Measurements from ENCODE around the gene P3H1. TPM values are rescaled to one million over a fixed set of nuclear protein-coding genes. Genes with fewer than 3 reads are reported as not detected.

The P3H1 gene
- total RNA-seq = 131 and 133 TPM in 2 replicates

DNA sequence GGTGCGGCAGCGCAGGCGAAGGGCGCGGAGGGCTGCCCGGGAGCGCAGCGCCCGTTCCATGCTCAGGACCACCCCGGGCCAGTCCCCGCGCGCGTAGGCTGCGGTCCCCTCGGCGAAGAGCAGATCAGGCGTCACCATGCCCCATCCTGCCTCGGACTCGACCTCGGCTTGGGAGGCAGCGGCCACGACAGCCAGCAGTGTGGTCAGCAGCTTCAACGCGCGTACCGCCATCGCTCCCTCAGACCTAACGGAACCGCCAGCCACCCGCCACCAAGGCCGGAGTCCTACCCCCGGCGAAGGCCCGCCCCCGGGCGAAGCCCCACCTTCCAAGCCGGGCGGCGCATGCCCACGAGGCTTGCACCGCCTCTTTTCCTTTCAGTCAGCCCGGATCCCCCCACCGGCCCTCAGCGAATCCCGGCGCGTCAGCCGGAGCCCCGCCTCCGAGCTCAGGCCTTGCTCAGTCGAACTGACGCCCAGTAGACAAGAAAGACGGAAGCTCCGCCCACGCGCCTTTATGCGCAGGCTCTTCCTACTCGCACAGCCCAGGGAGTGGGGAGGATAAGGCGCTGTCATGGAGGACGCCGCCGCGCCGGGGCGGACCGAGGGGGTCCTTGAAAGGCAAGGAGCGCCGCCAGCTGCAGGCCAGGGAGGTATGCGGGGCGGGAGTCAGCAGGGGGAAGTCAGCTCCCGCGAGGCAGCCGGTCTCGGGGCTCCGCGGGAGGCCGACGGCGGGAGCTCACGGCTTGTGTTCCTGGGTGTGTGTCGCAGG, at the start of gene P3H1, which contains the start of gene C1orf50:
P3H1 (minus strand) TSS at position 288 of the 769 bp plus-strand sequence; CDS start at position 231, 57 bp downstream.
C1orf50 (plus strand) TSS at position 509 of the 769 bp plus-strand sequence; CDS start at position 572, 63 bp downstream.

DNA sequence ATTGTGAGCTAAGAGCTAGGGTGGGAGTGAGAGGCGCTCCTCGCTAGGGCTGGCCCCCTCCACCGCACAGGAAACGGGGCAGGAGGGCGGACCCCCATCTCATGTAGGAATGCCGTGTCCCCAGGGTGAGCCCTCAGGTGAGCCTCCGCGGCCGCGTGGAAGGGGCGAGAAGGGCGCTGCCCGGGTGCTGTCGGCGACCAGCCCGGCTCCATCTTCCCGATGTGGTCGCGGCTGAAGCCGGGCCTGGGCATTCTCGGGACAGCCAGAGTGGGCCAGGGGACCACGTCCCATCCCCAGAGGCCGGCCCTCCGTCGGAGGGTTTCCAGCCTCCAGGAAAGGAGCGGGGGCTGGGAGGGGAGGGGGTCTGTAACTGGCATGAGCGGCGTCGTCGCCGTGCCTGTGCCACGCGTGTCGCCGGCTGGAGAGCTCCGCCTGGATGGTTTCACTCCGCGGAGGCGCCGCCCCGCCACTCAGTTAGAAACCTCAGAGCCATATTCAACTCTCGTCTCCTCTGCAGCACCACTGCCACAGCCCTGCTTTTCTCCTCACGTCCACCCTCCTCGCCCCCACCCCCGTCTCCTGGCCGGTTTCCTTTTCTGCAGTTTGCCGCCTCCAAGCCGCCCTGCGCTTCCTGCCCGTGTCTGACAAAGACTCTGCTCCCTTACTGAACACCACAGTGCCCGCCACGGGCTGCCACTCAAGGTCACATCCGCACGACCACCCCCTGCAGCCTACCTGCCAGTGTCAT, 18.3 kb upstream of the P3H1 start, which contains the start of gene TMEM269:
TMEM269 (plus strand) TSS at position 46 of the 748 bp plus-strand sequence. CDS start 4,903 bp downstream, outside the sequence.

DNA sequence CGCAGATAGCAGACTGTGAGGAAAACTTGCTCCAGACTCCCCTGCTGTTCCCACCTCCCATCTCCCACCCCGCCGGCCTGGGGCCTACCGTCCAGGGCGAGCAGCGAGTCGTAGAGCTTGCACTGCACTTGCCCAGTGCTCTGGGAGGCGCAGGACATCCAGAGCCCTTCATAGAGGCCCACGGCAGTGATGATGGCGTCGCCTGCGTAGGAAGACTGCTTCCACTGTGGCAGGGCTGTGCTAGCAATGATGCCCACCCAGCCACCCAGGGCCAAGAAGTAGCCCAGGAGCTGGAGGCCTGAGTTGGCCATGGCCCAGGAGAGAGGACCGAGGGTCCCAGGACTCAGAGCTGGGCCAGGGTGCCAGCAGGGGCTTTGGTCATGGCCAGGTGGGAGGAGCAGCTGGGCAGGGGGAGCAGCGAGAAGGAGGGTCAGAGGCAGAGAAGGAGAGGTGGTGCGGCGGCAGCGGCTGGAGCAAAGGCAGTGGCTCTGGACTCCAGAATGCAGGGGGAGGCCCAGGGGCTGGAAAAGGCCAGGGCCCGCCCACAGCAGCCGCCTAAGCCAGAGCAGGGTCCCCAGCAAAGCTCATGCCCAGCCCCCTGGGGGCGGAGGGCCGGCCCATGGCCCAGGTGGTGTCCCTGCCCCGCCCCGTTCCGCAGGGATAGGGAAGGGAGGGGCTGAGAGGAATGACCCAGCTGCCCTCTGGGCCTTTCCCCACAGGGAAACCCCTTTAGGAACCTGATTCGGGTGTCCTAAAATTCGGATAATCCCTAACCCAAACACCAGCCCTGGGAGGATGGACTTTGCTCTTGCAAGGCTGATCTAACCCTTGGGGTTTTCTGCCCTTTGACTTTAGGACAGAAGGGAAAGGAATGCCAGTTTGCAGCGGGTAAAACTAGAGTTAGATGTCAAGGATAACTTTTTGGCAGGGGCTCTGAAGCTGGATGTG, 26.8 kb downstream of the P3H1 start, which contains the start of gene CLDN19:
CLDN19 (minus strand) TSS at position 484 of the 948 bp plus-strand sequence; CDS start at position 311, 173 bp downstream.

Other genes with a start within 250 kb of the P3H1 start
- 79.2 and 86.1 TPM in 2 replicates for gene PPIH, start 108.6 kb downstream of the P3H1 start, total RNA-seq
- gene YBX1, start 84.6 kb downstream of the P3H1 start, total RNA-seq = 795 and 951 TPM in 2 replicates
- gene CLDN19, start 26.8 kb downstream of the P3H1 start, total RNA-seq = not detected in 2 replicates
- 2.5 and 4.0 TPM in 2 replicates for gene C1orf50, start 221 bp upstream of the P3H1 start, total RNA-seq
- under 0.01 TPM in 1 of 2 replicates, not detected in the other for gene TMEM269, start 18.0 kb upstream of the P3H1 start, total RNA-seq
- gene ERMAP, start 50.1 kb upstream of the P3H1 start, total RNA-seq = 6.2 and 6.7 TPM in 2 replicates
- gene SVBP, start 50.4 kb upstream of the P3H1 start, total RNA-seq = 12.9 and 19.0 TPM in 2 replicates
- gene ZNF691, start 79.6 kb upstream of the P3H1 start, total RNA-seq = 8.3 and 10.6 TPM in 2 replicates
- 102 and 107 TPM in 2 replicates for gene SLC2A1, start 191.8 kb upstream of the P3H1 start, total RNA-seq

Data from bronchus fibroblast of lung (primary cell).